Stimulated activated CD8-positive, alpha-beta memory T cell treated with anti-CD3 and anti-CD28 coated beads, Interleukin-7, amount 100 ng/mL, for 1 hour (primary cell): ENCODE data around the gene SLC16A8.
"Not testable (repeated sequence)": the region's sequence is repeated elsewhere in the genome, so short reads cannot be mapped to it uniquely, and the experiment has no call there.

Experiments
- DNase-seq, 2 donors: peaks; one replicate each; pipeline ENCODE4 v3.0.0-alpha.2; 2020; ENCODE audit warnings: low read depth in 2 of 2

SLC16A8 gene

DNA sequence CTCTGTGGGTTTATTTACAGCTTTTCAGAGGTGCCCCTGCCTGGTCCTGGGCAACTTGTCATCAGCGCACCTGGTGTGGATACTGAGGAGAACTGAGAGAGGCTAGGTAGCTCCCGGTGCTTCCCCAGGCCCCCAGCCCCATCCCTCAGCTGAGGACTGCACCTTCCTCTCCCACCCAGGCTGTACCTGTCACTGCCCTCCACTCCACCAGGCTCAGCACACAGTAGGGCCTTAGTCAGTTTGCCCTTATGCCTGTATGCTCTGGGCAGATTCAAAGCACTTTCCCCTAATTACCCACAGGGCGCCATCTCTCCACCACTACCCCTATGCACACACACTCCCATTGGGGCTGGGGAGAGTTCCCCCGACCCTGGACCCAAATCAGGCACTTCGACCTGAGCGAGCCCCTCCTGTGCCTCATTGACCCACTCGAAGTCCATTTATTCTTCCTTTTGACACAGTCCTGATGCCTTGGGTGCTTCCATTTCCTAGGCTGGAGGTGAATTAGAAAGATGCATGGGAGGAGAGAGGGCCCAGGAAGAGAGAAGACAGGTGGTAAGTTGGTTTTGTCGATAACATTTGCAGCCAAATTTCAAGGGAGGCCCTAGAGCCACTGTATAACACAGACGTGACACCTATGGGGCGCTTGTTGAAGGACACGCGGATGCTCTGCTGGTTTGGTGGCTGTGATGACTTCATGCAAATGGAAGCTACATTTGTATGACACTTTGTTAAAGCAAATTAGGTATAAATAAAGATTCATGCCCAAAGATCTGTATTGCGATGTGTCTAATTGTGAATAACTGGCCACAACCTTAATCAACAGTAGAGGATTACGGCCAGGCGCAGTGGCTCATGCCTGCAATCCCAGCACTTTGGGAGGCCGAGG is 40.6 kb downstream of the SLC16A8 start:
- no peak for DNase-seq

DNA sequence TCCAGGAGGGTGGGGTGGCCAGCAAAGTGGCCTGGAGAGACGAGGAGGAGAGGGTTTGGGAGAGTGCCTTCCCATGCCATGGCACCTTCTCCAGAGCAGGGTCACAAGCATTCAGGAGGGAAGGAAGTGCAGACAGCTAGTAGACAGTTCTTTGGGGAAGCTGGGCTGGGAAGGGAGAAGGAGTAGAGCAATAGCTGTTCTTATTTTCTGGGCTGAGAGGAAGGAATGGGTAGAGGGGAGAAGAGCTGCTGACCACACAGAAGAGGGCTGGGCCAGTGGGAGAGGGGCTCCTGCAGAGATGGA is 41.5 kb downstream of the SLC16A8 start:
- DNase-seq, result no peak

DNA sequence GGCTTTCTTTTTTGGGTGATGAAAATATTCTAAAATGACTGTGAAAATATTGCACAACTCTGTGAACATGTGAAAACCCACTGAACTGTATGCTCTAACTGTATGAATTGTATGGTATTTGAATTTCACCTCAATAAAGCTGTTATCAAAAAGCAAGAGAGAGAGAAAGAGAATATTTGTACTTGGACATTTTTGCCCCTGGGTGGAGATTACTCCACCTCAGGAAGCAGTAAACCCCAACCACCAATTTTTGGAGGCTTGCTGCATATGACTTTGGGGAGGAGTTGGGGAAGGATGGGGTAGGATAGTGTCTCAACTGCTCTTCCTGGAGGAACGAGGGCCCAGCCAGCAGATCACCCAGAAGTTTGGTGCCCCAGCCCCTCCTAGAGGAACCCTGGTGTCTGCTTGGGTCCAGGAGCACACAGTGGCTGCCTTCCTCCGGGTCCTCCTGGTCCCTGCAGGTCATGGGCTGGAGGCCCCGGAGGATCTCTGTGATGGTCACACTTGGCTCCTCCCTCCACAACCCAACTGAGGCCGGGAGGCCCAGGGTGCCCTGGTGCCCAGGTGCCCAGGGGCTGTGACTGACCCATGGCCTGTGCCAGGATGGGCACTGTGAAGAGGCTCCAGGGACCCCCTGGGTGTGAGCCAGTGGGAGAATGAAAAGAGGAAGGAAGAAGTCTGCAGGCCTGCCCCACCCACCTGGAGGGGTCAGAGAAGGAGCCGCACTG is 42.1 kb downstream of the SLC16A8 start:
- DNase-seq, result no peak

DNA sequence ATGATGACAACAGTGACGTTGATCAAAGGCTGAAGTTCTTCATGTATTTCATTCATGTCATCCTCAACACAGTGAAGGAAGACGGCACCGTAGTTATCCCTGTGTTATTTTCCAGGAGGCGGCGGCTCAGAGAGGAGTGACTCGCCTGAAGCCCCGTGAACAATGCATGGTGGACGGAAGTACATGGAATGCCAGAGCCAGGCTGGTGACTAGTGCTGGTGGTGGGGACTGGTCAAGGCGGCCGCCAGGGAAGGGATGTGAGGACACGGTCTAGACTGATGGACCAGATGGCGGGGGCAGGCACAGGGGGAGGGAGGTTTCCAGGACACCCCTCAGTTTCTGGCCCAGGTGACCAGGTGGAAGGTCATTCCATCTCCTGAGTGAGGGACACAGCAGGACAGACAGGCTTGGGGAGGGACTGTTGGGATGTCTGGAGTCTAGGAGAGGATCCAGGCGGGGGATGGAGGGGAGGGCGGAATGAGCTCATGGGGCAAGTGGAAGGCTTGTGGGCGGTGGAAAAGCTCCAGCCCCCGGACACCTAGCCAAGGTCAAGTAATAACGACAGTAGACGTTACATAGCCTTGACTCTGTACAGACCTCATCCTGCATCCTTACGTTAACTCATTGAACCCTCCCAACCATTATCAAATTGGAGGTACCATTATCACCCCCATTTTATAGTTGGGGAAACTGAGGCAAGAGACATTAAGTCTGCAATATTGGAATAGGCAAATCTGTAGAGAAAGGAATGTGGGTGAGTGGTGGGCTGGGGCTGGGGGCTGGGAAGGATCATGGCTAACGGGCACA is 42.8 kb downstream of the SLC16A8 start:
- no peak for DNase-seq

DNA sequence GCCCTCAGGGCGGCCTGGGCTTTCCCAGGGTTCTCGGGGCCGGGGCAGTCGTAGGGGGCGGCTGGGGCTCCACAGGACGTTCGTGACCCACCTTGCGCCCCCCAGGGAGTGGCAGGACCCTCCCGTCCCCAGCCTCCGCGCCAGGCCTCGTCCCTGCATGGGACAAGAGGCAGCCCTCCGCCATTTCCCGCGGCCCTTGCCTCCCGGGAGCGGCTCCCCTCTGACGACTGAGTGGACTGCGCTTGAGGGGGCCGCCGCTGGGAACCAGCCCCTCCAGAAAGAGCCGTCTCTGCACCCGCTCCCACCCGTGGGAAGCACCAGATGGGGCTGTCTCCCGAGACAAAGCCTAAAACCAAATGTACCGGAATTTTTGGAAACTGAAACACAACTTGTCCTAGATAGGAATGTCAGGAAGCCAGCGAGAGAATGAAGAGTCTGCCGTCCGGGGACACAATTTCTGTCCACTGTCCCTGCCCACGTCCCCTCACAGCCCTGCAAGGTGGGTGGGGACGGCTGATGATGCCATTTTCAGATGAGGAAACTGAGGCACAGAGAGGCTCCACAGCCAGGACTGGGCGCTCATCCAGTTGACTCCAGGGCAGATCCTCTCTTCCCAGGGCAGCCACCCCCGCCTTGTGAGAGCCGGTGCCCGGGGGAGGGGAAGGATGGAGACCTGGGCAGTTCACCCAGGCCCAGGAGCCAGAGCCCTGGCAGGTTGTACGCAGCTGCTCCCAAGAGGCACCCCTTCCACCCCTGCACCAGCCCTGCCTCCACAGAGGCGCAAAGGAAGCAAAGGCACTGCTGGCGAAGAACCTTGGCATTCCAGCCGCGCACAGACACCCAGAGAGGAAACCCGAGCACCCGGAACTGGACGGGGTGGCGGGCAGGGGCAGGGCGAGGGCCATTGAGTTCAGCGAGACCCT is 44.8 kb downstream of the SLC16A8 start:
- no peak for DNase-seq

DNA sequence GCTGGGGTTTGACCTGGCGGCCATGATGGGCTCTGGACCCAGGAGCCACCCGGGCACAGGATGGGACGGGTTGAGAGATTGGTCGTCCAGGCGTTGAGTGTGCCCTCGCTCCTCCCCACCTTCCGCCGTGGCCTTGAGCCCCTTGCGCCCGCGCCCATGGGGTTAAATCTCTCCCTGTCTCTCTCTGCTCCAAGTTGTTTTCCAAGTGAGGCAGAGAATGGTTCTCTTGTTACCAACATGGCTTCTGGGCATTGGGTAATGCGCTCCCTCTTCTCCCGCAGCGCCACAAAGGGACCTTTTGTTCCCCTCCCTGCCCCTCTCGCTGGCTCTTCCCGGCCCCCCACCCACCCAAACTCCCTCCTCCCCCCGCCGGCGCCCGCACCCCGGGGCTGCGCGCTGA is 45.6 kb downstream of the SLC16A8 start:
- no peak for DNase-seq

DNA sequence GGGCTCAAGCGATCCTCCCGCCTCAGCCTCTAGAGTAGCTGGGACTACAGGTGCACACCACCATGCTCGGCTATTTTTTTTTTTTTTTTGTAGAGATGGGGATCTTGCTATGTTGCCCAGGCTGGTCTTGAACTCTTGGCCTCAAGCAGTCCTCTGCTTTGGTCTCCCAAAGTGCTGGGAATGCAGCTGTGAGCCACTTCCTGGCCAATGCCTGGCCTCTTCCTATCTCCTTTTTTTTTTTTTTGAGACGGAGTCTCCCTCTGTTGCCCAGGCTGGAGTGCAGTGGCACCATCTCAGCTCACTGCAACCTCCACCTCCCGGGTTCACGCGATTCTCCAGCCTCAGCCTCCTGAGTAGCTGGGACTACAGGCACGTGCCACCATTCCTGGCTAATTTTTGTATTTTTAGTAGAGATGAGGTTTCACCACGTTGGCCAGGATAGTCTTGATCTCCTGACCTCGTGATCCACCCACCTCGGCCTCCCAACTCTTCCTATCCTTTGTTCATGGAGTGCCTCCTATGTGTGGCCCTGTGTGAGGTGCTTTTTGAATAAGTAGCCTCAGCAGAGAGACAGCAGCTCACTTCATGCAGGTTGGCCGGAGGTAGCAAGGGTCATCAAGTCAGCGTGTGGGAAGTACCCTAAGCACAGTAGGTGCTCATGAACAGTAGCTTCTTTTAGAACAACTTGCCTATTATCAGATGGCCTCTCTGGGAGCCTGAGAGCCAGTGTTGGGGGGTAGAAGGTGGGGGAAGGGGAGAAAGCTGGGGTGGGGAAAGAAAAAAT is 46.4 kb downstream of the SLC16A8 start:
- DNase-seq, result not testable (repeated sequence)

DNA sequence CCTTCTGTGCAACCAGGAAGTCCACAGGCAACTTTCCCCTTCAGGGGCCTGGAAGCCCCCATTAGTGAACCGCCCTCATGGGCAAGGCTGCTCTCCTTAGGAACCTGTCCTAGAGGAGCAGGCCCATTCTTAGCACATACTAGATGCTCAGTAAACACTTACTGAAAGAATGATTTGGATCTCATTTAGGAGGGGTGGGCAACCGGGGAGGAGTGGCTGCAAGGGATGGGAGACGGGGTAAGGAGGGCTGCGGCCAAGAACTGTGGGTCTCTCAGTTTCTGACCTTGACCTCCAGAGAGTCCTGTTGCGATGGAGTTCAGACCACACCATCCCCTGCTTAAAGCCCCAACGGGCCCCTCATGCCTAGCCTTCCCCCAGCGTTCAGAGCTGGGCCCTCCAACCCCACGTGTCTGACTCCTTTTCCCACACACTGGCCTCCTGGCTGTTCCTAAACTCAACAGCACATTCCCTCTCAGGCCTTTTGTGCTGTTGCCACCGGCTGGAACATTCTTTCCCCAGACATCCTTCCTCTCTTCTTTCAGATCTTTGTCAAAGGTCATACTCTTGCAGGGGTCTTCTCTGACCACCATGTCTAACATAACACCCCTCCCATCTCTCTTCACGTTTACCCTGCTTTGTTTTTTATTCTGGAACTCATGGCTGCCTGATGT is 47.5 kb downstream of the SLC16A8 start:
- no peak for DNase-seq

DNA sequence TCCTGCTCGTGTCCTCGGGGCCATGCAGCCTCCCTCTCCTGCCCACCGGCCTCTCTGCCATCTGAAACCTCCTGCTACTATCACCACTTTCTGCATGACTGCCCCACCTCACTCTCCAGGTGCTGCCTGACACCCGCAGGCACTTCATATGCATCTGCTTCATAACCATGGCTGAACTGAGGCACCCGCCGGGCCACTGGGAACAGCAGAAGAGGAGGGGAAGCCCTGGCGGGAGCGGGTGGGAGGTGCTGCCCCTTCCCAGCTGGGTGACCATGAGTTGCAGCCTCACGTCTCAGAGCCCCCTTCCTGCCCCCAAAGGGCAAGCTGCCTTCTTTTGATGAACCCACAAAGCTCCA is 48.5 kb downstream of the SLC16A8 start:
- DNase-seq, result no peak

DNA sequence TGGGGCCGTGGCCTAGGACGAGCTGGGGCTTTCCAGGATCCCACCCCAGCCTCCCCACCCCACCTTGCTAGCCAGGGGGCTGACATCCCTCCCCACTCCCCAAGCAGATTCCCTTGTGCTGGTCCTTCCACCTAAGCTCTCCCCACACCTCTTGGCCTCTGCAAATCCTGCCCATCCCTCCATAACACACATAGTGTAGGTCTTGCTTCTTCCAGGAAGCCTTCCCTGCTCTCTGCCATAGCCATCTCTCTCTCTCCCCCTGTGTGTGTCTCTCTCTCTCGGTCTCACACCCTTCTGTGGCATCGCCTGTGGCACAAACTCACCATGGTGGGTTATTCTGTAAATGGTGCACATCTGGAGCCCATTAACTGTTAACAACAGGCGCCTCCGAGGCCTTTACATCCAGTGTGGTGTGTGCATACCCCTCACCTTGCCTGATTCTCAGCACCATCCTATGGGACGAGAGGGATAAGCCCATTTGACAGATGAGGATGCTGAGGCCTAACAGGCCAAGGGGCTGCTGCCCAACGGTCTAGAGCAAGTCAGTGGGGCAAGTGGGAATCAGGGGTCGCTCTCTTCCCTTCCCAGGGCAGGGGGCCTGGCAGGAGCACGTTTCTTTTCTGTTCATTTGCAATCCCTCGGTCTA is 49.0 kb downstream of the SLC16A8 start:
- no peak for DNase-seq

DNA sequence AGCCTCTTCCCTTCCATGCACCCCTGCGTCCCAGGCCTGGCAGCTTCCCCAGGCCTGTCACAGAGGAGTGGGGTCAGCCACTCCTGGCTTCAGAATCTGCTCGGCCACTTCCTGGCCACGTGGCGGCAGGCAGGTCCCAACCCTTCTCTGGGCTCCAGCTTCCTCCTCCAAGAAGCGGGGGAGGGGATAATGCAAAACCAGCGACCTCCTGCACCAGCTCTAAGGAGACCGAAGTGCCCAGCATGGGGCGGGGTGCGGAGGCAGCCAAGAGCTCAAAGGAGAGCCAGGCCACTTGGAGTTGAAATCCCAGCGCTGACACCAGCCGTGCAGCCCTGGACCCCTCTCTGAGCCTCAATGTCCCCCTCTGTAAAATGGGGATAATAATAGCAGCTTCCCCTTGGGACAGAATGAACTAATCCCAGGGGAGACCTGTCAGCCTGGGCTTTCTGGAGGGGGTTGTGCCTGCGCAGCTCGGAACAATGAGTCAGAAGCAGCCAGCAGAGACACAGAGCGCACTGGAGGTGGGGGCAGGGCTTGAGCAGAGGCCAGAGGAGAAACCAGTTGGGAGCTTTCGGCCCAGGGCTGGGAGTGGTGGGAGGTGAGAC is 49.6 kb downstream of the SLC16A8 start:
- no peak for DNase-seq

DNA sequence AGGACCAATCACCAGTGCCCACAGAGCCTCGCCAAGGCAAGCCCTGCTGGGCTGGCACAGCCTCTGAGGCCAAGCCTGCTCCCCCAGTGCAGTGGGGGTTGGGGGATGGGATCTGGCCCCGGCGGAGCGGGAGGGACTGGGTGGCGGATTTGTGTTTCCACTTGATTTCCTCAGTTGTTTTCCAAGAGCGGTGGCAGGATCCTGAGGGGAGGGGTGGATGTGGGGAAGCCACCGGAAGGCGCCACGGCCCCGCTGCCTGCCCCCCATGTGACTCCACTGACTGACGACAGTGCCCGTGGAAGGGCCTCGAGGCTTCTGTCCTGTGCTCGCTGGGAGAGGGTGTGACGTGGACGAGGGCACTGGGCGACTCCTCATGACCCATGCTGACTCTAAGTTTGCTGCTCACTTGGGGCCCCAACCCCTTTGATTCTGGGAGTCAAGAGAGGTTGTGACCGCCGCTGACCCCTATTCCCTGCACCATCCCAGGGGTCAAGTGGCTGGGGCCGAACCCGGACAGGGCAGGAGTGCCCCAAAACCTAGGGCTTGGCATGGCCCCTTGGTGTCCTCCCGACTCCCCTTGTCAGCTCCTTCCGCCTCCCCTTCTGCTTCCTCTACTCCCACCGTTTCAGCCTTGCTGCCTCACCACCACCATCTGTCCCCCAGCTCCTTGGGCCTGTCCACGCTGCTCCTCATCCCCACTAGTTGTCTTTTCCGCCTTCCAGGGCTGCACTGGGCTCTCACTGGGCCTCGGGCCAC is 50.3 kb downstream of the SLC16A8 start:
- no peak for DNase-seq

DNA sequence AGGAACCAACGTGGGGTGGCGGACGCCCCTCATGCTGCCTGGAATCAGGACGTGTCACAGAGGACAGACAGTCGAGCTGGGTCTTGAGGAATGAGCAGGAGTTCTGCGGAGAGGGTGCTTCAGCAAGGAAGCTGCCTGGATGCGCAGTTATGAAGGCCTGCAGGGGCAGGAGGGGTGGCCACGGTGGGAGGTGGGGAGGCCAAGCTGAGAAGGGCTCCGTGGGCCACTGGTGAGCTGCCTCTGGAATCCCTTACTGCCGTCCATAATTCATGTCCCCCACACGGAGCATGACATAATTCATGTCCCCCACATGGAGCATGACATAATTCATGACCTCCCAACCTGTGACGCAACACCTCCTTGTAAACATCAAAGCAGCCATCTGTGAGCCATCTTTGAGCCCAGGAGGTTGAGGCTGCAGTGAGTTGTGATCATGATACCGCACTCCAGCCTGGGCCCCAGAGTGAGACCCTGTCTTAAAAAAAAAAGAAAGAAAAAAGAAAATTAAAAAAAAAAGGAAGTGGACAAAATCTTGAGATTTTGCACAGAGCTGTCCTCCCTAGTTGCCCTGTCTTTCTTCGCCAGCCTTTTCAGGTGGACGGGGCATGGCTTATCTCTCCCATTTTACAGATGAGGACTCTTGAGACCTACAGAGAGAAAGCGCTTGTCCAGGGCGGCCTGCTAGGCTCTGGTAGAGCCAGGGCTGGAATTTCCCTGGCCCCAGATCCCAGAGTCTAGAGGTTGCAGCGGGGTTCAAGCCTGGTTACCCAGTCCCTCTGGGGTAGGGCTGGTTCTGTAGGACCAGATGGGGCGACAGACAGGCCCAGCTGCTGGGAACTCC is 51.1 kb downstream of the SLC16A8 start:
- DNase-seq, result no peak

DNA sequence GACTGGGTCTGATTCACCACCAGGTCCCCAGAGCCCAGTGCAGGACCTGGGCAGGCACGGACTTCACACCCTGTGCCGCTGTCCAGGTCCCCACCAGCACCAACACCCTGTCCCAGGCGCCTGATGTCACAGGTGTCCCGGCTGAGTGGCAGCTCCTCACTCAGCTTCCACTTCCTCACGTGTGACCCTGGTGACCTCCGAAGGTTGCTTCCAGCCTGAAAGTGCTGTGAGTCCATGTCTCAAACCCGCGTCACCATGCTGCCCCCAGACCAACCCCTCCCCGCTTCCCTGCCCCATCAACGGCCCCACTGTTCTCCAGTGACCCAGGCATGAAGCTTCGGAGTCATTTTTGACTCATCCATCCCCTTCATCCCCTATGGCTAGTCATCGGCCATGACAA is 52.5 kb downstream of the SLC16A8 start:
- DNase-seq, result no peak

DNA sequence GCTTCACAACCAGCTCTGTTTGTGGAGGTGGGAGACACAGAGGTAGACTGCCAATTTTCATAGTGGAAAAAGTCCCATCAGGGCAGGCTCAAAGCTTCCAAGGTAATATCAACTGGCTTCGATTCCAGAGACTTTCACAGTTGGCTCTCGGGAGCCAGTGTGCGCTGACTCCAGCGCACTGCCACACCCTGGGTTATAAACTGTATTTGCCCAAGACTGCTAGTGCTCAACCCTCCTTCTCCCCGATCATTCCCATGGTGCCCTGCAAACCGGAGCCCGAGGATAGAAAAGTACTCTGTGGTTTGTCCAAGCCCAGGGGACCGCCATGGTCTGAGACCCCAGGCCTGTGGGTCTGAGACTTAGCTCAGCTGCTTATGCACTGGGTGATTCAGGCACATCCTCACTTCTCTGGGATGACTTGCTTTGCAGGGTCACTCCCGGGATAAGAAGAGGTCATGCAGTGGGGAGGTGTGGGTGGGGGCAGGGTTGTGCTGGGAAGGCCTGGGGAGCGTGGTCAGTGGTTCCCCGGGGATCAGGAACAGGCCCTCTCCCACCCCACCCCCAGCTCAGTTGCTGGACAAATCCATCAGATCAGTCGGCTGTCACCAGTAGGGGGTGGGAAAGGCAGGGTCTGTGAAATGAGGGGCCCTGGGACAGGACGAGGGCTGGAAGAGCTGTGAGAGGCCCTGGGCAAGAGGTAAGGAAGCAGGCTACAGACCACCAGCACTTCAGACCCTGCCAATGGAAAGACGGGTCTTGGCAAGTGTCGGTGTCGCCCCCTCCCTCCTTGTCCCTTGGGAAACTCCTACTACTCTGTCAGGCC is 53.5 kb downstream of the SLC16A8 start:
- DNase-seq, result no peak

DNA sequence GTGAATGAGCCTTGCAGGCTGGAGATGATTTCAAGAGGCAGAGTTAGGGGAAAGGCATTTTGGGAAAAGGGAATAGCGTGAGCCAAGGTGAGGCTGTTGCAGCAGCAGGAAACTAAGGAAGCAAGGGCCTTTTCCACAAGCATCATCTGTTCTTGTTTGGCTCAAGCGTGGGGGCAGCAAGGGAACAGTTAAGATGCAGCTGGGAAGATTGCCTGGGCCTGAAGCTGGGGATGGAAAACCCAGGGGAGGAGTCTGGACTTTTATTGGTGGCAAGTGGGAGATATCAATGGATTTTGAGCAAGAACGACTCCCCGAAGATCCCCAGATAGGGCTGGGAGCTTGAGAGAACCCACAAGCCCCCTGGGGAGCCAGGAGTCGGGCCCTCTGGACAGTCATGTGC is 54.1 kb downstream of the SLC16A8 start:
- no peak for DNase-seq

DNA sequence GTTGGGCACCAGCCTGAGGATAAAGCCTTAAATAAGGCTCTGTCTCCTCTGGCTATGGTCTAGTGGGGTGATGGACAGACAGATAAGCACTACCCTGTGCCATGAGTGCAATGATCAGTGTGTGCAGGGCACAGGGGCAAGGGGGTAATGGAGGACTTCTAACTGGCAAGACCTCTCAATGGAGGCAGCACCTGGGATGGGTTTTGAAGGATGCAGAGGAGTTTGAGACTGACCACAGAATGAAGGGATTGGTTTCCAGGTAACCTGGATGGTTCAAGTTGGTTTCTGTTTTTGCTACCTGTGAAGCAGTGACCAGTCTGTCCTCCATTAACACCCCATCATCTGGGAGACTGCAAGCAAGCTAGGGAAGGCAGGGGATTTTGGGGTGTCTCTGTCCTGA is 54.6 kb downstream of the SLC16A8 start:
- no peak for DNase-seq
